CD4-positive, alpha-beta T cell treated with Interleukin-1 beta for 1 hour (primary cell): ENCODE data around the gene SIK1.
"Not testable (repeated sequence)": the region's sequence is repeated elsewhere in the genome, so short reads cannot be mapped to it uniquely, and the experiment has no call there.

Experiments used
- DNase-seq, 2 donors: peaks; one replicate each; pipeline ENCODE4 v3.0.0-alpha.2; 2020 to 2022

The SIK1 gene

GRCh38 chr21:43383351-43383750, 43.6 kb downstream of the SIK1 start:
- DNase-seq, result not testable (repeated sequence)

GRCh38 chr21:43382902-43383301, 44.0 kb downstream of the SIK1 start:
- not testable (repeated sequence) for DNase-seq

DNA sequence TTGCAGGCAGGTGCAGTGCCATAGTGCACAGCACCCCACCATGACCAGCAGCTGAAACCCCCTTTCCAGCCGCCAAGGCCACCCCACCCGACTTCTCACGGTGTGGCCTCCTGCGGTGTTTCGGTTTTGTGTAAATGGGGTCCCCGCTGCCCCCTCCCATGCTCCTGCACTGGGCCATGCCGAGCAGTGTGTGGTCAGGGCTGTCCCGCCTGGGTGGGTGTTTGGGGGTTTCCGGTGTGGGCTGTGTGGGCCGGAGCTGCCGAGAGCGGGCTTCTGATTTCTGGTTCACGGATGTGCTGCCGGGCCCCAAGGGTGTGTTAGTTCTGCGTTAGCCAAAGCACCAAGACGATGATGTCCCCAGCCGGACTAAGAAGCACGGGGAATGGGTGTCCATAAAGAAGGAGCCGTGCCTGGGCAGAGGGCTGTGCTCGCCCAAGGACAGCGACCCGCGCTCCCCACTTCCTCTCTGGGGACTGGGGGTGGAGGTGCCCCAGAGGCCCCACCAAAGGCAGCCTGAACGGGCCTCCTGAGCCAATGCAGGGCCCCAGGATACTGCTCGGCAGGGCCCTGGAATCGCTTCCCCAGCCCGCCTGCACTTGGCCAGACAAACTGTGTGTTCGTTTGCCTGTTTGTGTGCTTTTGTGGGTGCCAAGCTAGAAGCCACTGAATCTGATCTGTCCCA, 45.9 kb downstream of the SIK1 start:
- DNase-seq, result not testable (repeated sequence)

GRCh38 chr21:43380337-43380736, 46.6 kb downstream of the SIK1 start:
- DNase-seq, result not testable (repeated sequence)

- DNase-seq, result not testable (repeated sequence)
Measured at GRCh38 chr21:43379626-43380122, 47.3 kb downstream of the SIK1 start.

DNA sequence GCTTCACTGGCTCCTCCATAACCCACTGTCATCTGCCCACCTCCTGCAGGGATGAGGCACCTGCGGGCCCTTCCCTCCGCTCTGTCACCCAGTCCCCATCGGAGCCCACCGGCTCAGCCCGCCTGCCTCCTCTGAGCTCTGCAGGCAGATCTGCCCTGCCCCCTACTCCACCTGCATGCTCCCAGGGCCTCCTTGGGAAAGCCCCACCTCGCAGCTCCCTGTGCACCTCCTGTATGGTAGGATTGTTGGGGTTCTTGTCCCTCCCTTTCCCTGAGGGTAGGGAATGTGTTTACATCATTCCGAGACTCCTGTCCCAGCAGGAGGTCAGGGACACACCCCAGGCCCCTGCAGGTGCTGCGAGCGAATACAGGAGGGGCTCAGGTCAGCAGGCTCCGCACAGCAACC, 50.5 kb downstream of the SIK1 start:
- DNase-seq, result no peak

DNA sequence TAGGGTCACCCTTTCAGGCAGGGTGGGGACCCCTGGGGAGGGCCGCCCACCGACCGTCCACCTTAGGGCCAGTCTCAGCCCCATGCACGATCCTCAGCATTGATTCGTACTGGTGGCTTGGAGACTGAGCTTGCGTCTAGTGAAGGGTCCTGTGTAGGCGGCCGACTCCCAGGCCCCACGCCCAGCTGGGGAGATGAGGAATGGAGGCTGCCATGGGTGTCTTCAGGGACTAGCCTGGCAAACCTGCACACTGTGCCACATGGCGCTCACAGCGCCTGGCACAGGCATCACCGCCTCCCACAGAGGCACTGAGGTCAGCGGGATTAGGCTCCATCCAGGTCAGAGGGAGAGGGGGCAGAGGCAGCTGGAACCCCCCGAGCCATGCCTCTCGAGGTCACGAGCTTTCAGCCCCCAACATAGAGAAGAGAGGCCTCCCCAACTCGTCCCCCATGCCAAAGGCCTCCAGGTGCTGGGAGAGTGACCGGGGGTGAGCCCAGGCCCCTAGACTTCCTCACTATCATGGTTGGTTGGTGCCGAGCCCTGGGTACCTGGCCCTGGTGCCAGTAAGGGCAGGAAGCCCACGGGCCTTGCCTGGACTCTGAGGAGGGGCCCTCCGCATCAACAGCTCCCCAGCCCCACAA, 51.0 kb downstream of the SIK1 start:
- no peak for DNase-seq

DNA sequence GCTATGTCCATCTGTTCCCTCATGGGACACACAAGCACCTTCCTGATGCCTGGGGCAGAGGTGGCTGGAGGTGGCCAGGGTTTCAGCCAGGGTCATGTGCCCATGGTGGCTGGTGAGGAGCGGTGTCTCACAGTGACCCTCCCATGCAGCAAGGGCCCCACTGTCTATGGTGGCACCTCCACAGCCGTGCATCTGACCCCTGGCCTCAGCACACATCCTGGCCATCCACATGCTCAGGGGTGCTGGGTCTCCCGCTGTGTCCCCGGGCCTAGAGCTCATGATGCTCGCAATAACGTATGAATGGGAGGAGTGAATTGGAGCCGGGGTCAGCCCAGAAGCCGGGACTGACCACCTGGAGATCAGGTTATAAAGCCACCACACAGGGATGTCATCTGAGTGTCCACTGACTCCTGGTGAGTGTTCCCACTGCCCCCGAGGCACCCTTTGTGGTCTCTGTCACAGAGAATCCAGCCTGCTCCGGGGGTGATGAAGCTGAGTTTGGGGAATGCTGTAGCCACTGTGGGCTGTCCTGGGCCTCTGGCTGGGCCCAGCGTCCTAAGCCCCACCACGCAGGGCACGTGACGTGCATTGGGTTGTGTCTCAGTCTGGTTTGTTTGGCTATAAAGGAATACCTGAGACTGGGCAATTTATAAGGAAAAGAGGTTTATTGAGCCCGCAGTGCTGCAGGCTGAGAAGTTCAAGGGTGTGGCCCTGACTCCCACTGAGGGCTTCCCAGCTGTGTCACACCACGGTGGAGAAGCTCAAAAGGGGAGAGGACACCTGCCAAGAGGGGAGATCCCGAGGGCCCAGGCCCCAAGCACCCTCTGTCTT, 51.7 kb downstream of the SIK1 start:
- DNase-seq, result no peak

- no peak for DNase-seq
Measured at GRCh38 chr21:43374228-43374885, 52.6 kb downstream of the SIK1 start.

DNA sequence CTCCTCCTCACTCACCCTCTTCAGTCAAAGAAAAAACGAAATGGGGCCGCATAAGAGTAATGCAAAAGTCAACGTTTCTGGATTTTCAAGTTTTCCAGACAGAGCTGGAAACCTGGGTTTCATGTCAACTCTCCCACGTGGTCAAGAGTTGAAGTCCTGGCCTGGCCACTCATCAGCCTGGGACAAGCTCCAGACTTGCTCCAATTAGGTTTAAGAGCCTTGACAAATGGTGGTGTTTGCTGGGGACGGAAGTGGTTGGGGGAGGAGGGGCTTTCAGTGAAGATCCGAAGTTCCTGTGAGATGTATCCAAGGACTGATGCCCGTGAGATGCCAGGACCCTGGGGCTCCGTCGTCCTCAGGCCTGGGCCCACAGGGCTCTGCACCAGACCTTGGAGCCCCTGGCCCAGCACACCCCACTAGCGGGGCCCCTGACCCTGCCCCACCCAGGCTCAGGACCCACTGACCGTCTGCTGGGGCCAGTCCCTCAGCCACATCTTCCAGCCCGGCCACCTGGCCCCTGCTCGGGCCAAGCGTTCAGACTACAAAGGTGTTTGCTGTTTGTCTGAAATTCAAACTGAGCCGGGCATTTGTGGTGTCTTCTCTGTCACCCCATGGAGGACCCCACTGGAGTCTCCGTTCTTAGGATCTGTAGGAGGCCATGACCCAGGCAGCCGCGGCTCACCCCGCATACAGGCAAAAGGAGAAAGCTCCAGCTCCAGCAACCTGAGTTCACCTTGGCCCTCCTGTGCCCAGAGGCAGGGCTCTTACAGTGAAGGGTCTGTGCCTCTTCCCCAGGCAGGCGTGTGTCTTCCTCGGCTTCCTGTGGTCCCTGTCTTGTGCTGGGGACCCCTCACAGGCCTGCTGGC, 53.3 kb downstream of the SIK1 start:
- DNase-seq, result no peak

DNA sequence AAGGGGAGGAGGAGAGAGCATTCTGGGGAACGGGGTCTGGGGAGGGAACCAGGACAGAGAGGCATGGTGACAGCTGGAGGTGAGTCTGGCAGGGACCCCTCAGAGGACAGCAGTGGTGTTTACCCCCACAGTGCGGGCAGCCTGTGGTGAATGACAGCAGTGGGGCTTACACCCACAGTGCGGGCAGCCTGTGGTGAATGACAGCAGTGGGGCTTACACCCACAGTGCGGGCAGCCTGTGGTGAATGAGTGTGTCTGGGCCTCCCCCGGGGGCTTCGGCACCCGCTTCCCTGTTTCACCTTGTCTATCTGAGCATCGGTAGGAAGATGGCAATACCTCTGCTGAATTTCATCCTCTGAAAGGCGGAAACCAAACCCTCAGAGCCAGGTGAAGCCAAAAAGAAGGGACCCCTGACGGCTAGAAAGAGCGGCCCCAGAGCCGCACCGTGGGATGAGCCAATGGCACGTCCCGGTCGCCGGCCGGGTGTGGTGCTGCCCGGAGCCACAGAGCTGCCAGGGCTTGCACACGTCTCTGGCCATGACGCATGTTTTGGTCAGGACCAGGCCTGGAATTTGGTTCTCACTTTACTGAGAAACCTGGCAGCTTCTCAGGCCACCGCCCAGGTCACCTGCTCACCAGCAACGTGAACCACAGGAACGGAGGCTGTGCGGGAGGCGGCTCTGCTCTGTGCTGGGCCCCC, 54.1 kb downstream of the SIK1 start:
- no peak for DNase-seq

- DNase-seq, result no peak
Measured at GRCh38 chr21:43371786-43372185, 55.1 kb downstream of the SIK1 start.

GRCh38 chr21:43370888-43371570, 55.9 kb downstream of the SIK1 start:
- no peak for DNase-seq

DNA sequence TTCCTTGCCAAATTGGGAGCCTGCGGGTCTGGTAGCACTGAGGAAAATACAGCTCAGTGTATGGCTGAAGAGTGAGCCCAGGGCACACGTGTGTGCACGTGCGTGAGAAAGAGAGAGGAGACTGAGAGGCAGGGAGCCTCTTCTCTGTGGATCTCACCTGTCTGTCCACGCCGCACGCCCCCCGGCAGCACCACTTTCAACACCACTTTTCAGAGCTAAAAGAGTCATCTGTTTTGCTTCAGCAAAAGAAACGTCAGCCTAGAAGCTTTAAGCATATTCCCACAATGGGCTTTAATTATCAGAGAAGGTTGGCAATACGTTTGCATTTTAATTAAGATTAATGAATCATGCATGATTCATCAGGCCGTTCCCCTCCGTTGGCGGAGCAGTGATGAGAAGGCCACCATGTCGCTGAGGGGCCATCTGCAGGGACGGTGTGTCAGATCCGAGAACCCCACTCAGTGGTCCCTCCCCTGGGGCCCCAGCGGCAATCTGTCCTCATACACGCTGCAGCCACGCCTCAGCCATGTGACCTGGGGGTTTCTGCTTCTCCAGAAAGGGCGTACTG, 56.8 kb downstream of the SIK1 start:
- DNase-seq, result no peak

DNA sequence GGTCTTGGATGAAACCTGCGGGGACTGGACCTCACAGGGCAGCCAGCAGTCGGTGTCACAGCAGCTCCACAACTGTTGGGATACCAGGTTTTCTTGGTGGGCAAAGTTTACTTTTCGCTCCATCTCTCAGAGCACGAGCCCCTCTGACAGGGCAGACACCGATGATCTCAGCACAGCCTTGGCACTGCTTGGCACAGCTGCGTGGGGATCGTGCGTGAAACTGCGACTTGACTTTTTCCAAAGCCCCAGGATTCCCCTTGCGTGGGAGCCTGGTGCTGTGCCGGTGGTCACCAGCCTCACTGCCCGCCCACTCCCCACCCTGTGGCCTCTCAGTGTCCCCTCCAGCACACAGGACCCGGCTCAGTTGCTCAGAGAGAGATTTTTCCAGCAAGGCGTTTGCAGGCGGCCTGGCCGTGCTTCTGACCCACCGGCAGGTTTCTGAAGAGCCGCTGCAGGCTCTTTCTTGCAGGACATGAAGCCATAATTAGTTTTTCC, 57.3 kb downstream of the SIK1 start:
- no peak for DNase-seq

DNA sequence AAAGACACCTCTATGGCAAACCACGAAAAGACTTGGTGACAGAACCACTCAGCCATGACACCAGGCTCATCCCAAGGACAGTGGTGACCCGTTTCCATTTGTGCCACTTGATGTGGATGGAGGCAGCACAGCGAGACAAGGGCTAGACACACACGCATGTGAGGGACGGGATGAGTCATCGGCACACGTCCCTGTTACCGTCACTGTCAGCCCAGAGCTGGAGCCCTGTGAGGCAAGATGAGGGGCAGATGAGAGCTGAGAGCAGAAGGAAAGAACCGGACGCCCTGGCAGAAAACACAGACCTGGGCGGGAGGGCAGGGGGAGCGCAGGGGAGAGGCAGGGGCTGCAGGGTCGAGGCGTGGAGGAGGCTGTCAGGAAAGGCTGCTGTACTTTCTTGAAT, 57.8 kb downstream of the SIK1 start:
- DNase-seq, result peak in 1 of 2 donors; percentile 22

DNA sequence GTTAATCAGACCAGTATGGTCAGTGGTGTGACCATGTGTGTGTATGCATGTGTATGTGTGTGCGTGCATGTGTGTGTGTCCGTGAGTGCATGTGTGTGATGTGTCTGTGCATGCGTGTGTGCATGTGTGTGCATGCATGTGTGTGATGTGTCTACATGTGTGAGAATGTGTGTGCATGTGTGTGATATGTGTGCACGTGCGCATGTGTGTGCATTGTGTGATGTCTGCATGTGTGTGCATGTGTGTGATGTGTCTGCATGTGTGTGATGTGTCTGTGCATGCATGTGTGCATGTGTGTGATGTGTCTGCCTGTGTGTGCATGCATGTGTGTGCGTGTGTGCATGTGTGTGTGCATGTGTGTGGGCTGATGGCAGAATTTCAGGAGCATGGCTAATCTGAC, 58.2 kb downstream of the SIK1 start:
- no peak for DNase-seq

- DNase-seq, result no peak
Measured at GRCh38 chr21:43367859-43368258, 59.1 kb downstream of the SIK1 start.

GRCh38 chr21:43367296-43367695, 59.6 kb downstream of the SIK1 start:
- DNase-seq, result no peak

DNA sequence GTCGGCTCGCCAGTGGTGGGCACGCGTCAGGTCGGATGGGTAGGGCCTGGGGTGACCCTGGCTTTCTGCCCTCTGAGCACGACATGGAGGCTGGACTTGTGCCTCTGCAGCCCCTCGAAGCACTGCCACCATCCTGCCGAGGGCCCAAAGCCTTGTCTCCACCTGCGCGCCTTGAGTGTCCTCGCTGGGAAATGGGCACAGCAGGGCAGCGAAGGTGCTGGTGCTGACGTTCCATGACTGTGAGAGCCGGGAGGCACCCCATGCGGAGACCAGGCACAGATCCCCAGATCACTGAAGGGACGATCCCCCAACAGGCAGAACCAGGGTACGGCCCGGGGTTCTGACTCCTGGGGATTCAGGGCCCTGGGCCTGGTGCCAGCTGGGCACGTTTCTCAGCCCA, 60.3 kb downstream of the SIK1 start:
- no peak for DNase-seq
